Measurements from ENCODE around the gene NLRC3.

NLRC3 gene

GRCh38 chr16:3580251-3580651, 3.0 kb upstream of the NLRC3 start:
- no peak for DNase-seq (ENCODE audit: low spot score)

- no peak for DNase-seq (ENCODE audit: low spot score)
Observed at GRCh38 chr16:3579776-3580175, 2.6 kb upstream of the NLRC3 start.

GRCh38 chr16:3578610-3579551, 1.7 kb upstream of the NLRC3 start:
- no peak for DNase-seq (ENCODE audit: low spot score)

GRCh38 chr16:3578121-3578520, 918 bp upstream of the NLRC3 start:
- DNase-seq (ENCODE audit: low spot score), result no peak

- DNase-seq (ENCODE audit: low spot score), result no peak
Observed at GRCh38 chr16:3576211-3576610, 992 bp downstream of the NLRC3 start.

- no peak for DNase-seq (ENCODE audit: low spot score)
Observed at GRCh38 chr16:3575491-3575890, 1.7 kb downstream of the NLRC3 start.

- DNase-seq (ENCODE audit: low spot score), result no peak
Observed at GRCh38 chr16:3574195-3574594, 3.0 kb downstream of the NLRC3 start.

GRCh38 chr16:3573146-3573815, 3.9 kb downstream of the NLRC3 start:
- DNase-seq (ENCODE audit: low spot score), result no peak

GRCh38 chr16:3570420-3571062, 6.7 kb downstream of the NLRC3 start:
- no peak for DNase-seq (ENCODE audit: low spot score)

- no peak for DNase-seq (ENCODE audit: low spot score)
Observed at GRCh38 chr16:3569851-3570250, 7.4 kb downstream of the NLRC3 start.

GRCh38 chr16:3566990-3567389, 10.2 kb downstream of the NLRC3 start:
- no peak for DNase-seq (ENCODE audit: low spot score)

GRCh38 chr16:3564889-3565141, 12.4 kb downstream of the NLRC3 start:
- DNase-seq (ENCODE audit: low spot score), result no peak

GRCh38 chr16:3564130-3564888, 12.9 kb downstream of the NLRC3 start:
- no peak for DNase-seq (ENCODE audit: low spot score)

- no peak for DNase-seq (ENCODE audit: low spot score)
Observed at GRCh38 chr16:3562914-3563480, 14.2 kb downstream of the NLRC3 start.

GRCh38 chr16:3561626-3562025, 15.6 kb downstream of the NLRC3 start:
- DNase-seq (ENCODE audit: low spot score), result no peak

- no peak for DNase-seq (ENCODE audit: low spot score)
Observed at GRCh38 chr16:3554351-3554928, 22.8 kb downstream of the NLRC3 start.

GRCh38 chr16:3553138-3553923, 23.9 kb downstream of the NLRC3 start:
- no peak for DNase-seq (ENCODE audit: low spot score)

GRCh38 chr16:3550851-3551847, 26.1 kb downstream of the NLRC3 start:
- DNase-seq (ENCODE audit: low spot score), result no peak

GRCh38 chr16:3549906-3550305, 27.3 kb downstream of the NLRC3 start:
- no peak for DNase-seq (ENCODE audit: low spot score)

GRCh38 chr16:3548859-3549258, 28.3 kb downstream of the NLRC3 start:
- no peak for DNase-seq (ENCODE audit: low spot score)

Data from hematopoietic multipotent progenitor cell treated with erythropoietin and hydrocortisone succinate and interleukin-3 and kit ligand, for 17 days (in vitro differentiated cells).